Measurements from ENCODE around the gene TEX13D.

DNA sequence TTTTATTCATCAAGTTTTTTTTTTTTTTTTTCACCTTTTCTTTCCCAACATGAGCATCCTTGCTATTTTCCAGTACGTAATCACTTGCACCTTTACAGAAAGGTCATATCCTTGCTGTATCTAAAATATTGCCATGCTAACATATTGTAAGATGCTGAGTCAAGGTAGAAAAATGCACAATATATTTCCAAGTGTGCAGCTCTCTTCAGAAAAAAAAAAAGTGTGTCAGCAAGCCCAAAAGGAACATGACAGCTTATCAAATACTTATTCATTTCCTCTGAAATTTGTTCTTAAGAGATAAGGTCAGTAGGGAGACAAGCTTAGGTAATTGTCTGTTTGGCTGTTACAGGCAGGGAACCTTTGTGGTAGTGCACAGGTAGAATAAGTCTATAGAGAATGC, 40.9 kb downstream of the TEX13D start:
- TF ChIP-seq, protein P1, sequence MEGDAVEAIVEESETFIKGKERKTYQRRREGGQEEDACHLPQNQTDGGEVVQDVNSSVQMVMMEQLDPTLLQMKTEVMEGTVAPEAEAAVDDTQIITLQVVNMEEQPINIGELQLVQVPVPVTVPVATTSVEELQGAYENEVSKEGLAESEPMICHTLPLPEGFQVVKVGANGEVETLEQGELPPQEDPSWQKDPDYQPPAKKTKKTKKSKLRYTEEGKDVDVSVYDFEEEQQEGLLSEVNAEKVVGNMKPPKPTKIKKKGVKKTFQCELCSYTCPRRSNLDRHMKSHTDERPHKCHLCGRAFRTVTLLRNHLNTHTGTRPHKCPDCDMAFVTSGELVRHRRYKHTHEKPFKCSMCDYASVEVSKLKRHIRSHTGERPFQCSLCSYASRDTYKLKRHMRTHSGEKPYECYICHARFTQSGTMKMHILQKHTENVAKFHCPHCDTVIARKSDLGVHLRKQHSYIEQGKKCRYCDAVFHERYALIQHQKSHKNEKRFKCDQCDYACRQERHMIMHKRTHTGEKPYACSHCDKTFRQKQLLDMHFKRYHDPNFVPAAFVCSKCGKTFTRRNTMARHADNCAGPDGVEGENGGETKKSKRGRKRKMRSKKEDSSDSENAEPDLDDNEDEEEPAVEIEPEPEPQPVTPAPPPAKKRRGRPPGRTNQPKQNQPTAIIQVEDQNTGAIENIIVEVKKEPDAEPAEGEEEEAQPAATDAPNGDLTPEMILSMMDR (IDR thresholded peaks at IDR 0.05): no peak
- no peak for TF ChIP-seq POLR2A (IDR thresholded peaks at IDR 0.05)

All from prostate gland (tissue), 2 donors.